HG03064 (cell line): ENCODE results near the gene CABLES1.
A peak's percentile ranks its signal among the peaks of the same experiment; 100 is the strongest.
"Not testable (repeated sequence)": the region's sequence is repeated elsewhere in the genome, so short reads cannot be mapped to it uniquely, and the experiment has no call there.

Source experiments
- ATAC-seq: cut with Tn5 transposase; IDR thresholded peaks from one replicate; pipeline ENCODE4 v1.9.1; 2021; ENCODE audit warnings: low read depth; ENCODE audit not compliant: unreplicated experiment

The CABLES1 gene

GRCh38 chr18:23280844-23281243 lies 145.6 kb downstream of the CABLES1 start:
- no peak for ATAC-seq

GRCh38 chr18:23281626-23282436 lies 146.5 kb downstream of the CABLES1 start:
- no peak for ATAC-seq

DNA sequence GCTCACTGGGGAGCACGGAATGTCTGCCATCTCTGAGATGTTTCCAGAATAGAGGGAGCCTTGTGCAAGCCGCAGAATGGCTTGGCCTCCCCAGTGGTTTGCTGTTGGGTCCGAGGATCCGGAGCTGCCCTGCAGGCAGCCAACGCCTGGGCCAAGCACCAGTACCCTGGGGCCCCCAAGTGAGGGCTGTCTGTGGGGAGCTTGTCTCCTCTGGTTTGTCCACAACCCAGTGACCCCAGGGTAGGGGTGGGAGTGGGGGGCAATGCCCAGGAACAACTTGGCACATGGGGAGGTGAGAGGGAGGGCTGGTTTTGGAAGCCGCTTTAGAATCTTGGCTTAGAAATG lies 147.1 kb downstream of the CABLES1 start:
- no peak for ATAC-seq

GRCh38 chr18:23283916-23284430 lies 148.7 kb downstream of the CABLES1 start:
- peak; percentile 79 for ATAC-seq

GRCh38 chr18:23284629-23285028 lies 149.3 kb downstream of the CABLES1 start:
- peak; percentile 10 for ATAC-seq

- not testable (repeated sequence) for ATAC-seq
Observed at GRCh38 chr18:23285581-23285980, 150.3 kb downstream of the CABLES1 start.

DNA sequence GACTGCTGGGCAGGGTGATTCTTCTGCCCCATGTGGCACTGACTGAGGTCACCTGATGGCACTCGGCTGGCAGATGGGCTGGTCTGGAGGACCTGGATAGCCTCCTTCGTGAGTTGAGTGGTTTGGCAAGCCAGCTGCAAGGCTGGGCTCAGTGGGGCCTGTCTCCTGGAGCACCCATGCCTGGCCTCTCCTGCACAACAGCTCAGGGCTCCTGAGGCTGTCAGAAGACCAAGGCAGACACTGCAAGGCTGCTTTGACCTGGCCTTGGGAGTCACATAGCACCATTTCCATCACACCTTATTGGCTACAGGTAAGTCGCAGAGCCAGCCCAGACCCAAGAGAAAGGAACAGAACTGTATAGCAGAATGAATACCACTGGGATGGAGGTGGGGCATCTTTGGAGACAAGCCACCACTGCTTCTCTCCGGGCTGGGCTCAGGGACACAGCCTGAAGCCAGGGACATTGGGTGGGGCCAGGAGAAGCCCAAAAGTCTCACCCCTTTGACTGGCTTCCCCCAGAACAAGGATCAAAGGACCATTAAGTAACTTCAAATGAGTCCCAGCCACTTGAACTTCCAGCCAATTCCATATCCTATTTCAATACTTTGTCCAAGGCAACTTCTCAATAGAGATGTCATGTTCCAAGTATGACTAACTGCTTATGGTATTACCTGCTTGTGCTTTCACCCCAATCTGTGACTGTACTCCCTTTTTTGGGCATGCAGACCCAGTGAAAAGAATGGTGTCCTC lies 156.3 kb downstream of the CABLES1 start:
- no peak for ATAC-seq

DNA sequence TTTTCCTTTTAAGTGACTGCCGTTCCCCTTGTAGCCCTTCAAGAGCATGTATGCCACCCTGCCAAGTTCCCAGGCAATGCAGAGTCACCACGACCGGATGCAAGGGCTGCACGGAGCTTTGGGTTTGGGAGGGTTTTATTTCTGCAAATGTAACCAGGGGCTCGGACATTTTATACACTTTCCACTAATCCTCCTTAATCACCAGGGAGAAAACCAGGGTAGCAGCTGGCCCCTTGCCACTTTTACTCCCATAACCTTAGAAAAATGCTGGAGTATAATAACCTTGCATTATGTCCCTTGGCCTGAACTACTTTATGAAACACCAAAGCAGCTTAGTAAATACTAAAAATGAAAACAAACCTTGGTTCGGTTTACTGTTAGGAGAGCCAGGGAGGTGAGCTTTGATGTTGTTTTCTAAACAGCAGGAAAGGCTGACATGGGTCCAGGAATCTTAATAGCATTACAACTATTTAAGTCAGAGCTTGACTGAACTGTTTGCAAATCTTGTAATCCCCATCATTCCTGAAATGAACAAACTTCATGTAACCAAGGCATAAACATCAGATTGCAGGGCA lies 165.0 kb downstream of the CABLES1 start:
- ATAC-seq, result no peak

- no peak for ATAC-seq
Observed at GRCh38 chr18:23301972-23302371, 166.7 kb downstream of the CABLES1 start.

GRCh38 chr18:23302511-23302850 lies 167.2 kb downstream of the CABLES1 start:
- no peak for ATAC-seq

DNA sequence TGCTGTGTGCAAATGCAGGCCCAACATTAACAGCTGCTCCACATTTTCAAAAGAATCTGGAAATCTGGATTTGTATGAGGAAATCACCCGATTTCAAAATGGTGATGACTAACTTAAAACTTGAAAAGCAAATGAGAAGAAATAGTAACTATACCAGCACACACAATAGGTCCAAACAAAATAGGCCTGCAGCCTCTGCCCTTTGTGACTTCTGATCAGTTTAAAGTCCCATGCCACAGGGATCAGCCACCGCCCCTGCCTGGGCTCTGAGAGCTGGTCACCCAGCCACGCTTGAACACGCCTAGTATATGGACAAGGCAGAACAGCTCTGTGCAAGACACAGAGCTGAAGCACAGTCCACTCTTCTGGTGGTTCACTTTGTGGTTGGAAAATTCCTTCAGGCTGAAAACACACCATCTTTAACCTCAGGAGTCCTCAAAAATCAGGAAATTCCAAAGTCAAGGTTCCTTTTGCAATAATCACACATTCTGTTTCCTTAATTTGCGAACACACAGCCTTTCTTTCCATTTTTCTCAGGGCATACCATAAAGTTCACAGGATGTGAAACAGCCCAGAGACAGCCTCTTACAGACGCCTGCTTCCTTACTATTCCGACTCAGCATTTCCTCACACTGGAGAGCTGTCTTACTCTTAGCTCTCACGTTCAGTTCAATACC lies 167.7 kb downstream of the CABLES1 start:
- no peak for ATAC-seq

- ATAC-seq, result peak; percentile 89
Observed at GRCh38 chr18:23306822-23307221, 171.5 kb downstream of the CABLES1 start.

- ATAC-seq, result no peak
Observed at GRCh38 chr18:23307567-23308295, 172.4 kb downstream of the CABLES1 start.
